A673 (cell line): ENCODE measurements around the gene HMX2. TPM values are rescaled to one million over a fixed set of nuclear protein-coding genes. Genes with fewer than 3 reads are reported as not detected.

ENCODE experiments used
- BruUV-seq: library from RNA; stranded (reverse); fragments of 400-500 nt; replicated peaks from 2 replicates; lab custom pipeline; 2021; lab: Mats Ljungman, UMichigan
- CTCF ChIA-PET: fragments of 300-600 bp; sonication (Branson Sonifier 250); formaldehyde crosslinking; loops from one replicate; lab custom pipeline; 2022; ENCODE audit warnings: antibody characterized with exemption; lab: Charles Lee
- POLR2A ChIA-PET: fragments of 300-600 bp; sonication (Branson Sonifier 250); formaldehyde crosslinking; loops from one replicate; lab custom pipeline; 2022; ENCODE audit warnings: antibody characterized with exemption; ENCODE audit not compliant: low non-redundant PET; lab: Charles Lee
- DNase-seq: peaks from one replicate; pipeline ENCODE4 v3.0.0-alpha.2; 2015; ENCODE audit warnings: low spot score
- H3K27ac ChIP-seq: fragments of 200-600 bp; sonication (generic); 2 replicates; pipeline ENCODE4 v1.5.1; 2016; ENCODE audit warnings: mixed run types, low read depth, mild to moderate bottlenecking, mixed read lengths, antibody characterized with exemption, low read length; ENCODE audit not compliant: poor library complexity, severe bottlenecking
- H3K27me3 ChIP-seq: fragments of 200-600 bp; sonication (generic); replicated peaks from 2 replicates; pipeline ENCODE4 v1.6.1; 2017; ENCODE audit warnings: mixed run types, low read depth, mild to moderate bottlenecking, mixed read lengths, antibody characterized with exemption, low read length; ENCODE audit not compliant: insufficient read depth, poor library complexity
- H3K36me3 ChIP-seq: fragments of 200-600 bp; sonication (generic); 2 replicates; pipeline ENCODE4 v1.6.1; 2016; ENCODE audit warnings: mixed run types, mild to moderate bottlenecking, mixed read lengths, antibody characterized with exemption, low read length; ENCODE audit not compliant: insufficient read depth, poor library complexity, severe bottlenecking
- H3K4me1 ChIP-seq: fragments of 200-600 bp; sonication (generic); 2 replicates; pipeline ENCODE4 v1.6.1; 2017; ENCODE audit warnings: mixed run types, mild to moderate bottlenecking, mixed read lengths, antibody characterized with exemption, low read length; ENCODE audit not compliant: insufficient read depth, poor library complexity, severe bottlenecking
- H3K4me3 ChIP-seq: fragments of 200-600 bp; sonication (generic); 2 replicates; pipeline ENCODE4 v1.5.1; 2016; ENCODE audit warnings: low read depth, mixed run types, mild to moderate bottlenecking, mixed read lengths, low read length; ENCODE audit not compliant: poor library complexity, severe bottlenecking
- H3K9me3 ChIP-seq: fragments of 200-600 bp; sonication (generic); 2 replicates; pipeline ENCODE4 v1.6.1; 2016; ENCODE audit warnings: mixed run types, low read depth, mild to moderate bottlenecking, mixed read lengths, antibody characterized with exemption, low read length; ENCODE audit not compliant: poor library complexity, severe bottlenecking
- CTCF ChIP-seq: fragments of 300-800, 200-600 bp; sonication (generic); conservative IDR thresholded peaks from 2 replicates; pipeline ENCODE4 v1.5.1; 2017; ENCODE audit warnings: low read depth, mild to moderate bottlenecking, antibody characterized with exemption, low read length, moderate library complexity, mixed read lengths
- EZH2 ChIP-seq: fragments of 200-600 bp; sonication (generic); IDR thresholded peaks from 2 replicates; pipeline ENCODE4 v1.6.1; 2017; ENCODE audit warnings: borderline replicate concordance, low read depth, mild to moderate bottlenecking, mixed read lengths, antibody characterized with exemption, low read length; ENCODE audit not compliant: poor library complexity, severe bottlenecking
- intact Hi-C: fragments of 100-400 bp; cut with micrococcal nuclease; formaldehyde crosslinking; loops from one replicate; pipeline ENCODE4 v1.10.0; 2022; ENCODE audit not compliant: unreplicated experiment
- total RNA-seq: library from RNA; stranded (reverse); gene quantifications from 2 replicates; pipeline ENCODE4 v1.2.3, GENCODE V29; 2021

Gene HMX2
- total RNA-seq, 1 experiment from 2014 or later, result not detected

DNA sequence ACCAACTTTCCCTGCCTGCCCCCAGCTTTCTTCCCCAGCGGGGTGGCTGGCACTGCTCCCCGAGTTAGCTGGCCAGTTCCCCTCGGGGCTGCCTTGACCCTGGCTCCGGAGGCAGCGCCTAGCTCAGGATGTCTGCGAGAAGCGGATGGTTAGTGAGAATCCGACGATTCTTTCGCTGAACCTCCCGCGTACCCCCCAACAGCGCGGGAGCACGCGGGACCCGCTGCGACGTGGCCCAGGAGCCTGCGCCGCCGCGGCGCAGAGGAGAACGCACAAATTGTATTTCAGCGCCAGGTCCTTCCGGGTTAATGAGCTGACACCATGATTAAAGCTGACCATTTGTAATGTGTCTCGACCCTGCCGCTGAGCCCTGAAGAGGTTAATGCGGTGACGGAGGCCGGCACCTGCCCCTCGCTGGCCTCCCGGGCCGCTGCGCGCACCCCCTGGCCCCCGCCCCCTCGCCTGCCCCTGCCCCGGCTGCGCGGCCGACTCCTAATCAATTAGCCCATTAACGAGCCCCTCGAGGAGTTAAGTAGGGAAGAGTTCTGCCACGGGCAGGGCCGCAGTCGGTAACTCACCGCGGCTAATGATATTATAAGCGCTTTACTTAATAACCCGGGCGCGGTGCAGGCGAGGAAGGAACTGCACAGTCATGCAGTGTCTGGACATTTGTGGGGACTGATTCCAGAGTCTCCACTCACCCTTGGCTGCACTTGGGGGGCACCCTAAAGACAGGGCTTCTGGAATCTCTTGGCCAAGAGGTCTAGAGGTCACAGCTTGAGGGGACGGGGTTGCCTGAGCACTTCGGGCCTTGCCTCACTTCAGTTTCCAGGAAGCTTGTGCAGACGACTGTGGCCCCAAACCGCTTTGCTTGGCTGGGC is 1.7 kb upstream of the HMX2 start:
- Histone ChIP-seq H3K4me3 (no peak overlapping the region), H3K36me3 (no peaks in the 10 kb centered on the region), H3K27me3 (peaks cover 100% of the 10 kb centered on the region), H3K27ac (no peak overlapping the region), H3K4me1 (peaks cover 8% of the 10 kb centered on the region), H3K9me3 (no peaks in the 10 kb centered on the region)
- intact Hi-C loops, result no loop called here
- no peak for TF ChIP-seq CTCF
- peak; percentile 82 for TF ChIP-seq EZH2
- ChIA-PET POLR2A (interaction anchor here (1.0 kb wide), 1 partner anchor 8 kb away, joined by 3 read pairs; the partner anchor contains the start of gene BUB3), CTCF (no interaction called here)
- BruUV-seq, result no TSS peak
- DNase-seq, result no peak

DNA sequence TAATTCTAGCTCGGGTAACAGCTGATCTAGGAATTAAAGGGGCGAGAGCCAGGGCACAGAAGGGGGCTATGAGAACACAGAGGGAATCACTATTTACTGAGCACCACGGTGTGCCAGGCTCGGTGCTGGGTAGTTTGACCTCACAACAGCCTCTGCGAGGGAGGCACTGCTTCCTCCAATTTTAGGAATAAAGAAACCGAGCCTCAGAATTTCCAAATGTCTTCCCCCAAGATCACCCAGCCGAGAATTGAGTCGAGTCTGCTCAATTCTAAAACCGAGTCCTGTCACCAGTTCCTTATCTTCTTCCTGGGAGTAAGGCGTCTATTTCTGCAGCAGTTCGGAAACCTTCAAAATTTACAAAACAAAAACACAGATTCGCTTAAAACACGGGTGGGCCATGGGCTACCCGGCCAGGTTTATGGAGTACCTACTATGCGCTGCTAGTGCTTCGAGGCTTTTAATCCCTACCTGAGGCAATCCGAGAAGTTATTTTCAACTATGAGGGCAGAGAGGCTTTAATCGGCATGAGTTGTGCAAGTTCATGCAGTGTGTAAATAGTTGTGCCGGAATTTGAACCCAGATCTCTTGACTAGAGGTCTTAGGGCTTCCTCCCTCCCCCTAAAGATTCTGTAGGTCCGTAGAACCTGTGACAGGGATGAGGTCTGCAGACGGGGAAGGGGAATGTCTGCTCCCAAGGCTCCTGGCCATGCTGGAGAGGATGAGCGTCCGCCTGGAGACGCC is 872 bp upstream of the HMX2 start:
- ChIA-PET CTCF (no interaction called here), POLR2A (no interaction called here)
- Histone ChIP-seq H3K9me3 (no peaks in the 10 kb centered on the region), H3K27me3 (peaks cover 92% of the 10 kb centered on the region), H3K4me1 (peaks cover 8% of the 10 kb centered on the region), H3K36me3 (no peaks in the 10 kb centered on the region), H3K4me3 (no peak overlapping the region), H3K27ac (no peak overlapping the region)
- no peak for DNase-seq
- intact Hi-C loops, result no loop called here
- no TSS peak for BruUV-seq
- TF ChIP-seq EZH2 (peak; percentile 25), CTCF (no peak)

DNA sequence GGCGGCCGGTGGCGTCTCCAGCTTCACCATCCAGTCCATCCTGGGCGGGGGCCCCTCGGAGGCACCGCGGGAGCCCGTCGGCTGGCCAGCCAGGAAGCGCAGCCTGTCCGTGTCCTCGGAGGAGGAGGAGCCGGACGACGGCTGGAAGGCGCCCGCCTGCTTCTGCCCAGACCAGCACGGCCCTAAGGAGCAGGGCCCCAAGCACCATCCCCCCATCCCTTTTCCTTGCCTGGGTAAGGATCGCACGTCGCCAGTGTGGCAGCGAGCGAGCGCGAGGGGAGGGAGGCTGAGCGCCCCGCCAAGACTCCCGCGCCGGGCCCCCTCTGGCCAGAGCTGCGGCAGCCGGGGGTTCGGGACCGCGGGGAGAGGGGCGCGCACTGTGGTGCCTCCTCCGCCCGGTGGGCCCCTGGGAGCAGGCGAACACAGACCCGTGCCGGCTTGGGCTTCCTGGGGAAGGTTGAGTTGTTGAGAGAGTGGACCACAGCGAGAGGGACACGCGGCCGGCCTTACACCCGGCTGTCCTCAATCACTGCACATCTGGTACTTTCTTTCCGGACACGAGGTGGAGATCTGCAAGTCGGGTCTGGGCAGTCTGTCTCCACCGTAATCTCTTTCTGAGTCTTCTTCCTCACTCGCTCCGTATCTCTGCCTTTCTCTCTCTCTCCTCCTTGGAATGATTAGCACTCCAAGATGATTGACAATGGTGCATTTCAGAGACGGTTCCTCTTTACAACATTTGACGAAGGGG is 652 bp downstream of the HMX2 start:
- TF ChIP-seq CTCF (no peak), EZH2 (peak; percentile 55)
- peaks cover 8% of the 10 kb centered on the region for H3K4me1 ChIP-seq
- intact Hi-C loops, result no loop called here
- POLR2A ChIA-PET, result no interaction called here
- H3K27me3 ChIP-seq, result peaks cover 77% of the 10 kb centered on the region
- CTCF ChIA-PET, result no interaction called here
- no peak overlapping the region for H3K27ac ChIP-seq
- BruUV-seq, result no TSS peak
- no peak for DNase-seq
- peak overlapping the region; percentile 36 for H3K4me3 ChIP-seq
- no peaks in the 10 kb centered on the region for H3K9me3 ChIP-seq
- no peaks in the 10 kb centered on the region for H3K36me3 ChIP-seq
